Calu3 (cell line): Measurements from ENCODE around the gene RSRC2. TPM values are rescaled to one million over a fixed set of nuclear protein-coding genes. Genes with fewer than 3 reads are reported as not detected.

ENCODE experiments used
- BruUV-seq: library from RNA; stranded (reverse); fragments of 400-500 nt; replicated peaks from 2 replicates; lab custom pipeline; 2021; lab: Mats Ljungman, UMichigan
- CTCF ChIA-PET: fragments of 300-600 bp; sonication (Branson Sonifier 250); formaldehyde crosslinking; loops from one replicate; lab custom pipeline; 2022; ENCODE audit warnings: antibody characterized with exemption; lab: Charles Lee
- DNase-seq: peaks from one replicate; pipeline ENCODE4 v3.0.0; 2022
- H3K27ac Mint-ChIP-seq: one replicate; pipeline ENCODE4 v1.8.0; 2022; ENCODE audit warnings: mixed read lengths; ENCODE audit not compliant: unreplicated experiment
- H3K27me3 Mint-ChIP-seq: one replicate; pipeline ENCODE4 v1.8.0; 2022; ENCODE audit warnings: mixed read lengths; ENCODE audit not compliant: unreplicated experiment
- H3K36me3 Mint-ChIP-seq: one replicate; pipeline ENCODE4 v1.8.0; 2022; ENCODE audit warnings: mild to moderate bottlenecking, moderate library complexity, mixed read lengths; ENCODE audit not compliant: insufficient read depth, unreplicated experiment
- H3K4me1 Mint-ChIP-seq: one replicate; pipeline ENCODE4 v1.8.0; 2022; ENCODE audit warnings: mild to moderate bottlenecking, low read depth, mixed read lengths; ENCODE audit not compliant: unreplicated experiment
- H3K4me3 Mint-ChIP-seq: one replicate; pipeline ENCODE4 v1.8.0; 2022; ENCODE audit warnings: mild to moderate bottlenecking, low read depth, moderate library complexity, mixed read lengths; ENCODE audit not compliant: unreplicated experiment
- H3K9me3 Mint-ChIP-seq: one replicate; pipeline ENCODE4 v1.8.0; 2022; ENCODE audit warnings: low read depth, mixed read lengths; ENCODE audit not compliant: unreplicated experiment
- CTCF ChIP-seq: fragments of 200-600 bp; IDR thresholded peaks from one replicate; pipeline ENCODE4 v1.8.0; 2022; ENCODE audit warnings: antibody characterized with exemption; ENCODE audit not compliant: unreplicated experiment
- intact Hi-C: fragments of 100-400 bp; cut with micrococcal nuclease; formaldehyde crosslinking; loops from one replicate; pipeline ENCODE4 v1.10.0; 2022; ENCODE audit not compliant: unreplicated experiment
- total RNA-seq: library from RNA; stranded (reverse); gene quantifications from 2 replicates; pipeline ENCODE4 v1.2.3, GENCODE V29; 2022

The RSRC2 gene
- total RNA-seq, 1 experiment from 2014 or later, result 86.9 TPM

DNA sequence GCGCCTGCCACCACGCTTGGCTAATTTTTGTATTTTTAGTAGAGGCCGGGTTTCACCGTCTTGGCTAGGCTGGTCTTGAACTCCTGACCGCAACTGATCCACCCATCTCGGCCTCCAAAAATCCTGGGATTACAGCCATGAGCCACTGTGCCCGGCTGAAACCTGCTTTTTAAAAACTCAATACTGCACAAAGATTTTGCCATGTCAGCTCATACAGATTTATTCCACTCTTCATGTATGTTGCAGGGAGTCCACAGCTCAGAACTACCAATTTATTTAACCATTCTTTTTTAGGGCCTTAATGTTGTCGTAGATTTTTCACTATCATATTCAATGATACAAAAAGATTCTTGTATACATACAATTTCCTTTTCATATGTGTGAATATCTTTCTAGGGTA, 46.0 kb downstream of the RSRC2 start:
- peaks cover 80% of the 10 kb centered on the region for H3K36me3 Mint-ChIP-seq
- CTCF ChIA-PET, result no interaction called here

GRCh38 chr12:122474324-122474716, 52.4 kb downstream of the RSRC2 start:
- CTCF ChIA-PET, result interaction anchor here (0.7 to 3.0 kb wide), 2 partner anchors 75 to 1148 kb away, joined by 6 to 9 read pairs; no protein-coding TSS in a partner anchor
- Mint-ChIP-seq H3K9me3 (no peaks in the 10 kb centered on the region), H3K27me3 (no peaks in the 10 kb centered on the region), H3K36me3 (peaks cover 57% of the 10 kb centered on the region), H3K27ac (no peak overlapping the region), H3K4me1 (no peaks in the 10 kb centered on the region), H3K4me3 (no peak overlapping the region)
- no TSS peak for BruUV-seq
- no peak for TF ChIP-seq CTCF
- DNase-seq, result no peak
- intact Hi-C loops, result no loop called here

More for the DNA sequence above, 46.0 kb downstream of the RSRC2 start:
- Mint-ChIP-seq H3K9me3 (no peaks in the 10 kb centered on the region), H3K4me1 (no peaks in the 10 kb centered on the region), H3K27me3 (no peaks in the 10 kb centered on the region), H3K27ac (no peak overlapping the region), H3K4me3 (no peak overlapping the region)
- DNase-seq, result no peak
- intact Hi-C loops, result no loop called here
- TF ChIP-seq CTCF, result no peak
- BruUV-seq, result no TSS peak

DNA sequence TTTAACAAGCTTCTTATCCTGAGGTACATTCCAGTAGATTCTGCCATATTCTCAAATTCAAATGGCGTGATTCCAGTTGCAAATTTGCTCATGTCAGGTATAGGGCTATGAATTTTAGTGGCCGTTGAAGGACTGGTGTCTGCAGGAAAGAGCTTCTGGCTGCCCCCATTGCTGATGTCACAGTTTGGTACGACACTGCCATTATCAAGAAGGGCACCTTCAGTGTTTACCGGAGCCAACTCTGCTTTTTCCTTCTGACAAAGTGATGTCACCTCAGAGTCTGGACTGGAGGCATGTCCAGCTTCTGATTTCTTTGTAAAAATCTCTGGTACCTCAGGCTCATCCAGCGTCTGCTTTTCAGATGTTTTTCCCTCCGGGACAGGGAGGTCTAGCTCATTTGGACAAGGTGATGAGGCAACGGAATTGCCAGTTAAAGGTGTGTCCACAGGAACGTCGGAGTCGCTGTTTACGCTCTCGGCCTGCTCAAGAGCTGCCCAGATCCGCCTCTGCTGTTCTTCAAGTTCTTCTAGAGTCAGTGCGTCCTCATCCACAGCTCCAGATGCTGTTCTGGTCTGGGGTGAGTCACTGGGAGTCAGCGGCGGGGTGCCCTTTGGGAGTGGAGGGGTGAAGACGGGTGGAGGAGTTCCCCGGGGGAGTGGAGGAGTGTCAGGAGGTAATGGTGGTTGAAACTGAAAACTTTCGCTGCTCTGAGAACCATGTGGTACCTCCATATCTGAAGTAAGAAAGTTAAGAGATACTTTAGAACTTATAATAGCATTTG, 53.0 kb downstream of the RSRC2 start:
- peaks cover 52% of the 10 kb centered on the region for H3K36me3 Mint-ChIP-seq
- intact Hi-C loops, result no loop called here
- no TSS peak for BruUV-seq

More for the DNA sequence above, 53.0 kb downstream of the RSRC2 start:
- no peak for DNase-seq
- Mint-ChIP-seq H3K27me3 (no peaks in the 10 kb centered on the region), H3K4me1 (no peaks in the 10 kb centered on the region), H3K27ac (no peak overlapping the region), H3K9me3 (no peaks in the 10 kb centered on the region), H3K4me3 (no peak overlapping the region)
- CTCF ChIA-PET, result interaction anchor here (3.0 kb wide), 1 partner anchor 74 kb away, joined by 9 read pairs; no protein-coding TSS in a partner anchor
- TF ChIP-seq CTCF, result no peak
